Heart right ventricle (tissue), 16 donors: ENCODE data around the gene RBMS3. TPM values are rescaled to one million over a fixed set of nuclear protein-coding genes. Genes with fewer than 3 reads are reported as not detected.
"Not testable (repeated sequence)": the region's sequence is repeated elsewhere in the genome, so short reads cannot be mapped to it uniquely, and the experiment has no call there.

Source experiments
- ATAC-seq, 8 donors: fragments of 200-7000 bp; cut with Tn5 transposase; one replicate each; pipeline ENCODE4 v1.9.1; 2020; ENCODE audit warnings: mild to moderate bottlenecking in 8 of 8, moderate library complexity in 8 of 8, moderate number of reproducible peaks in 1 of 8
- DNase-seq, 2 donors: peaks; one replicate each; pipeline ENCODE4 v3.0.0-alpha.2; 2020
- H3K27ac ChIP-seq, 10 donors: fragments of 200-600 bp; sonication (generic) in 2 of 10; one replicate each; pipeline versions ENCODE4 v1.5.0 to v1.8.0; 2020 to 2022; ENCODE audit warnings: mild to moderate bottlenecking in 3 of 10
- H3K27me3 ChIP-seq, 7 donors: fragments of 200-600 bp; one replicate each; pipeline ENCODE4 v1.8.0; 2021 to 2022; ENCODE audit warnings: mild to moderate bottlenecking in 2 of 7
- H3K36me3 ChIP-seq, 9 donors: fragments of 200-600 bp; sonication (generic) in 1 of 9; one replicate each; pipeline versions ENCODE4 v1.5.0 to v1.8.0; 2020 to 2022; ENCODE audit warnings: mild to moderate bottlenecking in 2 of 9
- H3K4me1 ChIP-seq, 9 donors: fragments of 200-600 bp; sonication (generic) in 1 of 9; one replicate each; pipeline versions ENCODE4 v1.5.0 to v1.8.0; 2020 to 2022; ENCODE audit warnings: mild to moderate bottlenecking in 4 of 9
- H3K4me3 ChIP-seq, 10 donors: fragments of 200-600 bp; sonication (generic) in 2 of 10; one replicate each; pipeline versions ENCODE4 v1.5.0 to v1.8.0; 2020 to 2022; ENCODE audit warnings: mild to moderate bottlenecking in 7 of 10, moderate library complexity in 2 of 10
- H3K9me3 ChIP-seq, 11 donors: fragments of 200-600 bp in 10 of 11; sonication (generic) in 2 of 11; one replicate each; pipeline versions ENCODE4 v1.5.0 to v1.8.0; 2013 to 2022; ENCODE audit warnings: mild to moderate bottlenecking in 2 of 11, control low read depth in 1 of 11, moderate library complexity in 1 of 11
- CTCF ChIP-seq, 9 donors: fragments of 200-600 bp; sonication (generic) in 2 of 9; IDR thresholded peaks; one replicate each; pipeline versions ENCODE4 v1.5.0 to v1.8.0; 2021 to 2022; ENCODE audit warnings: antibody characterized with exemption in 9 of 9, mild to moderate bottlenecking in 5 of 9, moderate library complexity in 1 of 9
- WGBS, 2 donors: extraction: QIAGEN DNeasy Blood & Tissue Kit; methylation state at CpG; one replicate each; pipeline ENCODE4 v1.1.7; 2013; ENCODE audit warnings: inconsistent platforms in 1 of 2; 5-methylcytosine and 5-hydroxymethylcytosine counted together
- intact Hi-C, 10 donors: fragments of 100-400 bp; cut with DNase I; formaldehyde crosslinking; loops; one replicate each; pipeline versions ENCODE4 v1.11.1 to v1.14.2; 2022
- polyA plus RNA-seq, 2 donors: library from polyadenylated mRNA; stranded (reverse); fragments of 200-250 nt; gene quantifications; one replicate each; pipeline ENCODE4 v1.2.3, GENCODE V29; 2013
- total RNA-seq, 10 donors: library from RNA; stranded (reverse); fragmentation: NEBNext Ultra II Directional in 3 of 10; extraction: Animal tissue kit (Norgen Biotek cat#: 25700) in 3 of 10; gene quantifications; one replicate each; pipeline versions ENCODE4 v1.2.1 to v1.2.4, GENCODE V29; 2021 to 2023
- donor health status: Arrhythmogenic right ventricular cardiomyopathy.
- donor health status: ischemic (EF 13 %, LVEDD 7.1; RV severe dilation, severe dysfunction).
- donor health status: healthy with polysubstance abuse.
- donor health status: DM: no; HTN: yes; CAD: no.
- donor health status: DM: no; HTN: no; CAD: no.
- donor health status: ischemic (EF 25% LVEDD 6.9; RV normal size, moderate dysfunction).
- donor health status: ischemic (EF 25% LVEDD 5.7; RV mildly dilated, moderate dysfunction).
- donor health status: healthy.
- donor health status: DM: yes; HTN: yes; CAD: no.
- donor health status: Ischemic cardiomyopathy.
- donor health status: ischemic (EF 35%, LVEDD 5.7; RV mildly dilated, moderate dysfunction).
- donor health status: nonischemic (EF 11% LVEDD 7.7; RV severe dilation, severe dysfunction).
- donor health status: DM: yes; HTN: yes; CAD: no.
- donor health status: PGD.
- donor health status: ischemic (EF 29% LVEDD 5.4; RV normal size, mild dysfunction).
- donor health status: nonischemic (EF 23%, LVEDD 6.1; RV moderate dilation, normal function).

Gene RBMS3
- total and polyA plus RNA-seq, 12 donors = 3.2 to 41.1 (median 26.4) TPM

GRCh38 chr3:30034246-30034991, 753.5 kb downstream of the RBMS3 start:
- ATAC-seq (no peak), DNase-seq (no peak)
- TF ChIP-seq CTCF (IDR thresholded peaks at IDR 0.05) = no peak
- intact Hi-C loops = no loop called here
- WGBS, 2 donors = 88 to 95% methylated on average over 1 of the region's 1 CpG
- Histone ChIP-seq H3K4me1 (no peaks in the 10 kb centered on the region), H3K27ac (no peak overlapping the region), H3K27me3 (no peaks in the 10 kb centered on the region), H3K4me3 (no peak overlapping the region), H3K9me3 (no peaks in the 10 kb centered on the region), H3K36me3 (no peaks in the 10 kb centered on the region)

GRCh38 chr3:30035935-30036567, 755.2 kb downstream of the RBMS3 start:
- DNase-seq (no peak), ATAC-seq (no peak)
- intact Hi-C loops = no loop called here
- H3K27ac ChIP-seq = no peak overlapping the region
- no peak overlapping the region for H3K4me3 ChIP-seq
- 69 to 89% methylated on average over 4 of the region's 4 CpGs for WGBS, 2 donors
- no peaks in the 10 kb centered on the region for H3K4me1 ChIP-seq
- no peak for TF ChIP-seq CTCF (IDR thresholded peaks at IDR 0.05)
- H3K36me3 ChIP-seq = no peaks in the 10 kb centered on the region
- H3K9me3 ChIP-seq = no peaks in the 10 kb centered on the region
- H3K27me3 ChIP-seq = no peaks in the 10 kb centered on the region

GRCh38 chr3:30040126-30040525, 759.3 kb downstream of the RBMS3 start:
- no peak for DNase-seq
- H3K36me3 ChIP-seq = no peaks in the 10 kb centered on the region
- H3K27me3 ChIP-seq = no peaks in the 10 kb centered on the region
- 95 to 97% methylated on average over 4 of the region's 4 CpGs for WGBS, 2 donors
- no peak overlapping the region for H3K27ac ChIP-seq
- peaks cover 0 to 21% (median 4%) of the 10 kb centered on the region in 9 donors for H3K4me1 ChIP-seq
- intact Hi-C loops = loop anchor here (5.0 to 10.0 kb wide), 8 partner anchors 65 to 715 kb away; no protein-coding TSS in a partner anchor
- no peak for TF ChIP-seq CTCF (IDR thresholded peaks at IDR 0.05)
- no peaks in the 10 kb centered on the region for H3K9me3 ChIP-seq
- ATAC-seq = no peak
- H3K4me3 ChIP-seq = no peak overlapping the region

GRCh38 chr3:30041481-30041880, 760.6 kb downstream of the RBMS3 start:
- 22 to 26% methylated on average over 3 of the region's 3 CpGs for WGBS, 2 donors
- H3K4me3 ChIP-seq, H3K27ac ChIP-seq, H3K36me3 ChIP-seq, DNase-seq, H3K9me3 ChIP-seq, H3K27me3 ChIP-seq, ATAC-seq: not testable (repeated sequence)
- intact Hi-C loops = loop anchor here (5.0 to 10.0 kb wide), 8 partner anchors 63 to 713 kb away; no protein-coding TSS in a partner anchor
- H3K4me1 ChIP-seq = peaks cover 0 to 21% (median 4%) of the 10 kb centered on the region in 9 donors
